GM18867 (cell line): ENCODE results near the gene PRKCH.
"Not testable (repeated sequence)": the region's sequence is repeated elsewhere in the genome, so short reads cannot be mapped to it uniquely, and the experiment has no call there.

Source experiments
- ATAC-seq: cut with Tn5 transposase; IDR thresholded peaks from one replicate; pipeline ENCODE4 v1.9.1; 2021; ENCODE audit warnings: mild to moderate bottlenecking, moderate library complexity; ENCODE audit not compliant: unreplicated experiment

The PRKCH gene

GRCh38 chr14:61388173-61388975, 67.0 kb downstream of the PRKCH start:
- ATAC-seq = peak; percentile 83

GRCh38 chr14:61388976-61389576, 67.7 kb downstream of the PRKCH start:
- ATAC-seq = no peak

GRCh38 chr14:61391119-61391518, 69.7 kb downstream of the PRKCH start:
- ATAC-seq = no peak

GRCh38 chr14:61392297-61392696, 70.9 kb downstream of the PRKCH start:
- no peak for ATAC-seq

- no peak for ATAC-seq
Measured at GRCh38 chr14:61394542-61394941, 73.2 kb downstream of the PRKCH start.

GRCh38 chr14:61395115-61395725, 73.8 kb downstream of the PRKCH start:
- ATAC-seq = no peak

- no peak for ATAC-seq
Measured at GRCh38 chr14:61396279-61396678, 74.9 kb downstream of the PRKCH start.

- no peak for ATAC-seq
Measured at GRCh38 chr14:61396694-61397093, 75.3 kb downstream of the PRKCH start.

- ATAC-seq = no peak
Measured at GRCh38 chr14:61397615-61398014, 76.2 kb downstream of the PRKCH start.

GRCh38 chr14:61398221-61398620, 76.8 kb downstream of the PRKCH start:
- ATAC-seq = no peak

- no peak for ATAC-seq
Measured at GRCh38 chr14:61399365-61399764, 78.0 kb downstream of the PRKCH start.

GRCh38 chr14:61401461-61401860, 80.1 kb downstream of the PRKCH start:
- ATAC-seq = no peak

GRCh38 chr14:61403411-61403810, 82.0 kb downstream of the PRKCH start:
- peak; percentile 71 for ATAC-seq

GRCh38 chr14:61404637-61405036, 83.3 kb downstream of the PRKCH start:
- no peak for ATAC-seq

GRCh38 chr14:61406198-61406597, 84.8 kb downstream of the PRKCH start:
- ATAC-seq = no peak

GRCh38 chr14:61406675-61407074, 85.3 kb downstream of the PRKCH start:
- no peak for ATAC-seq

- no peak for ATAC-seq
Measured at GRCh38 chr14:61408498-61408897, 87.1 kb downstream of the PRKCH start.

GRCh38 chr14:61409782-61410181, 88.4 kb downstream of the PRKCH start:
- ATAC-seq = no peak

GRCh38 chr14:61415934-61416333, 94.6 kb downstream of the PRKCH start:
- ATAC-seq = not testable (repeated sequence)

GRCh38 chr14:61416591-61416990, 95.2 kb downstream of the PRKCH start:
- ATAC-seq = no peak

GRCh38 chr14:61417141-61417540, 95.8 kb downstream of the PRKCH start:
- no peak for ATAC-seq

- no peak for ATAC-seq
Measured at GRCh38 chr14:61417883-61418455, 96.6 kb downstream of the PRKCH start.
